ENCODE measurements around the gene C11orf86.

DNA sequence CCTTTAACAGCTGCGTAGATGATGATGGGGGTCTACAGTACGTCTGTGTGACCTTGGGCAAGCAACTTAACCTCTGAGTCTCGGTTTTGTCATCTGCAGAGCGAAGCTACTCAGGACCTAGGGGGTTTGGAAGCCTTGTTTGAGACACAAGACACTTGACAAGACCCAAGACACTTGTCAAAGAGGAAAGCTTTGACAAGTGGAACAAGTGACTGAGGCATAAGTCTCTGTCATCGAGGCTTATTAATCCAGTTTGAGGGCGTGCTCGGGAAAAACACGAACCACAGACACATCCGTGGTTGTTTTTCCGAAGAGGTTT is 16.2 kb upstream of the C11orf86 start:
- TF ChIP-seq POLR2A (IDR thresholded peaks at IDR 0.05; ENCODE audit: low read length): no peak
- TF ChIP-seq GATA1 (IDR thresholded peaks at IDR 0.05; ENCODE audit: low read depth, low read length): no peak
